HG03045 (cell line): ENCODE data around the gene OCA2.
"Not testable (repeated sequence)": the region's sequence is repeated elsewhere in the genome, so short reads cannot be mapped to it uniquely, and the experiment has no call there.

ENCODE experiments used
- ATAC-seq: cut with Tn5 transposase; IDR thresholded peaks from one replicate; pipeline ENCODE4 v1.9.1; 2021; ENCODE audit warnings: mild to moderate bottlenecking, moderate library complexity; ENCODE audit not compliant: unreplicated experiment

The OCA2 gene

GRCh38 chr15:28098766-28099554 lies at the start of gene OCA2:
OCA2 (minus strand) TSS chr15:28099315; CDS start chr15:28081874, 17,441 bp downstream.
- no peak for ATAC-seq

- ATAC-seq: no peak
Measured at GRCh38 chr15:28147801-28148200, 48.7 kb upstream of the OCA2 start.

GRCh38 chr15:28145419-28145818 lies 46.3 kb upstream of the OCA2 start:
- not testable (repeated sequence) for ATAC-seq

- ATAC-seq: no peak
Measured at GRCh38 chr15:28140062-28140461, 40.9 kb upstream of the OCA2 start.

- not testable (repeated sequence) for ATAC-seq
Measured at GRCh38 chr15:28137408-28138039, 38.4 kb upstream of the OCA2 start.

GRCh38 chr15:28136236-28136904 lies 37.3 kb upstream of the OCA2 start:
- peak; percentile 89 for ATAC-seq

- no peak for ATAC-seq
Measured at GRCh38 chr15:28133281-28133680, 34.2 kb upstream of the OCA2 start.

- ATAC-seq: no peak
Measured at GRCh38 chr15:28132524-28133275, 33.6 kb upstream of the OCA2 start.

- no peak for ATAC-seq
Measured at GRCh38 chr15:28131946-28132345, 32.8 kb upstream of the OCA2 start.

GRCh38 chr15:28131400-28131799 lies 32.3 kb upstream of the OCA2 start:
- ATAC-seq: no peak

GRCh38 chr15:28130651-28131050 lies 31.5 kb upstream of the OCA2 start:
- ATAC-seq: no peak

GRCh38 chr15:28129231-28129848 lies 30.2 kb upstream of the OCA2 start:
- no peak for ATAC-seq

- no peak for ATAC-seq
Measured at GRCh38 chr15:28128031-28128430, 28.9 kb upstream of the OCA2 start.

GRCh38 chr15:28127036-28127435 lies 27.9 kb upstream of the OCA2 start:
- no peak for ATAC-seq

GRCh38 chr15:28125673-28126651 lies 26.8 kb upstream of the OCA2 start:
- no peak for ATAC-seq

GRCh38 chr15:28124841-28125240 lies 25.7 kb upstream of the OCA2 start:
- no peak for ATAC-seq

- ATAC-seq: peak; percentile 55
Measured at GRCh38 chr15:28123408-28124023, 24.4 kb upstream of the OCA2 start.

- no peak for ATAC-seq
Measured at GRCh38 chr15:28122038-28122949, 23.2 kb upstream of the OCA2 start.
